ENCODE measurements around the gene TMEM247.

The TMEM247 gene

DNA sequence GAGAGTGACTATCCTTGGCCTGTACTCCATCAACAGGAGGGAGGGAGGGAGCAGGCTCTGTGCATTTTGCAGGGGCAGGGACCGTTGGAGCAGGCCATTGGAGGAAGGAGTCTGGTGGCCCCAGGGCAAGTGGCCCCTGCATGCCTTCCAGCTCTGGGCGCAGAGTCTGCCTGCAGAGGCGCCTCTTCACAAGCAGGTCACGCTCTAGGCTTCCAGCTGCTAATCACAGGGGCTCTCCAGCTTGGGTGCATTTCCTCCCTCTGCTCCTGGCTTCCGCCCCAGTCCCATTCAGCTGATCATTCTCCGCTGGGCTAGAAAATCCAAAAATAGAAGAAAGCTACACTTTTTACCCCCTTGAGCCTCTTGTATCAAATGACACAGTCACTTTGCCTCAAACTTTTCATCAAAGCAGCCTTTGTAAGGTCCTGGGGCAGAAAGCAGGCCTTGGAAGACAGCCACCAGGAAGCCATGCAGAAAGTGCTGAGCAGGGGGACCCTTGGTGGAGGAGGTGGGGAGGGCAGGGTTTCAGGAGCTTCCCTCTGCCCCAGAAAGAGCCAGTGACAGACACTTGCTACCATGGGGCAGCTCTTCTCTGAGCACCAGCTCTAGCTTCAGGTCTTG is 11.3 kb downstream of the TMEM247 start:
- no peak for DNase-seq

DNA sequence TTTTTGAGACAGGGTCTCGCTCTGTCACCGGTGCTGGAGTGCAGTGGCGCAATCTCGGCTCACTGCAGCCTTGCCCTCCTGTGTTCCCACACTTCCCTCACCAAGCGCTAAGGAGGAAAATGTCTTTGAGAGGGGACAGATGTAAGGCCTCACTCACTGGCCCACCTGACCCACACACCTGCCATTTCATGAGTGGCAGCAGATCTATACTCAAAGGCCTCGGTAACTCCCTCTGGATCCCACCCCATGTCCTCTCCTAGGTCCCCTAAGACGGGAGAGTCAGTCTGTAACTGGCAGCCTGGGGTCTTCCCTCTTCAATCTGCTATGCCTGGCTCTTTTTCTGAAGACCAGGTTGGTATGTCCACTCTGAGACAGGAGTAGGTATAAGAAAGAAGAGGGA is 12.9 kb downstream of the TMEM247 start:
- no peak for DNase-seq

DNA sequence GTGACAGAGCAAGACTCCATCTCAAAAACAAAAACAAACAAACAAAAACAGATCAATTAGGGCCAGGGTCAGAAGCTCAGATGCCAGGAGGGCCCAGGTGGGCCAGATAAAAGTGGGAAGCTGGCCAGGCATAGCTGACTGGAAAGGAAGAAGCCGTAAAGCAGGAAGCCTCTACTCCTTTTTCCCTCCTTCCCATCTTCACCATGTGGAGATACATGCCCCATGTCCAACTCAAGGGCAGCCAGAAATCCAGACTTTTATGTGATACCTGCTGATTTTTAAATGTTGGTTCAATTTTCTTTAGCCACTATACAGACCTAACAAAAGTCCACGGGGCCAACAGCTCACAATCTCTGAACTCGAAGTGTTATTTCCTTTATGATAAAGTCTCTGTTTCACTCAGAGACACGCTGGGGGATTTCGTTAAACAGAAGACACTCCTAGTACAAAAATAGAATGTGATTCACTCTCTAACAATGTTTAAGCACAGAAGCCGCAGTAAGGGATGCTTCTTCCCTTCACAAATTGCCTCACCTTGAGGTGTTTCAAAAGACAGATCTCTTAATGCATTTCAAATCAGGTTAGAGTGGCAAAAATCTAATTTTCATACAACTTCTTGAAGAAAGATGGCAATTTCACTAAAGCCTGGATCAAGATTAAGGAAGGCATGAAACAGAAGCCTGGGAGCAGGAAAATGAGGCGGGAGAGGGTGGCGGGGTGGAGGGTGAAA is 14.0 kb downstream of the TMEM247 start:
- no peak for DNase-seq

DNA sequence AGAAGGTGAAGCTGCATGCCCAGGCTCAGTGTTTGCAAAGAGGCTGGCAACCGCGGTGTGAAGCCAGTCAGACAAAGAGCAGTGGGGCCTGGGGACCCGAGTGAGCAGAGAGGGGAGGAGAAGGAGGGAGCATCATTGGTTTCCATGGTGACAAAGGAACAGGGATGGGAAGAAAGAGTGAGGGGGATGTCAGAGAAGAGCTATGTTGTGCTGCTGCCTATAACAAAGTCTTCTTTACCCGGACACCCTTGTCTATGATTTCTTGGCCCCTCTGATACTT is 14.5 kb downstream of the TMEM247 start:
- DNase-seq, result no peak

DNA sequence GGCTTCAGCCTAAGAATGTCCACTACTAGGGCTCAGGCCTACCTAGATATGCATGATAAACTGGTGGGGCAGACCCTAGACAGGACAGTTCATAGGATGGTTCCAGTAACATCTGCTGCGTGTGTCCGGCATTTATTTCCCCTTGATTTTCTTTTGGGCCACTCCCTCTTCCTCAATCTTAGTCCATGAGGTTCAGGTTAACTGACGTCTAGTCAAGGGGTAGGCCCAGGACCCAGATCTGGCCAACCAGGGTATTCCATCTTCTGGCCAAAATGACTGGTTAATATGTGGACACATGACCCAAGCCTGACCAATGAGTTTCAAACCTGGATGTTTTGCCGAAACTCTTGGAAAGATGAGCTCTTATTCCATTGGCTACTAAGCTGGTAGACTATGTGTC is 15.2 kb downstream of the TMEM247 start:
- no peak for DNase-seq

DNA sequence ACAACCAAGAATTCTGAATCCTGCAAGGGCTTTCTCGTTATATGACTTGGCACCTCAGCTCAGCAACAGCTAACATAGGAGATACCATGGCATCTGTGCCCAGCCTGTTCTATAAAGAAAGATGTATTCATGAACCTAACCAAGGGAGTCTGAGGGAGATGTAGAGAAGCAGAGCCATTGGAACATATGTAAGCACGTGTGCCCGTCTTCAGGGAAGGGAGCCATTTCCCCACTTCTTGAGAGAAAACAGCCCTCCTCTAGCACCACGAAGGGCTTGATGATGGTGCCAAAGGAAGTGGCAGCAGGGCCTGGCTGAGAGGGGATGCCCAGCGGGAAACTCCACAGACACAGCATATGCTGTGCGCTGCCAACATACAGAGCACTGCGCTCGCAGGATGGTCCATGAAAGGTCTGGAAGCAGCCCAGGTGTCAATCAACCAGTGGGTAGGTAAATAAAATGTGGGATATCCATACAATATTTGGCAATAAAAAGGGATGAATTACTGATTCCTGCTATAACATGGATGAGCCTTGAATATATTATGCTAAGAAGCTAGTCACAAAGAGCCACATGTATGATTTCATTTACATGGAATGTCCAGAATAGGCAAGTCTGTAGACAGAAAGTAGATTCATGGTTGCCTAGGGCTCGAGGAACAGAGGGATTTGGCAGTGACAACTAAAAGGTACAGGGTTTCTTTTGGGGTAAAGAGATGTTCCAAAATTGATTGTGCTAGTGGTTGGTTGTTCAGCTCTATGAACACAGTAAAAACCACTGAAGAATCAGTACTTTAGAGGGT is 16.1 kb downstream of the TMEM247 start:
- DNase-seq, result no peak

DNA sequence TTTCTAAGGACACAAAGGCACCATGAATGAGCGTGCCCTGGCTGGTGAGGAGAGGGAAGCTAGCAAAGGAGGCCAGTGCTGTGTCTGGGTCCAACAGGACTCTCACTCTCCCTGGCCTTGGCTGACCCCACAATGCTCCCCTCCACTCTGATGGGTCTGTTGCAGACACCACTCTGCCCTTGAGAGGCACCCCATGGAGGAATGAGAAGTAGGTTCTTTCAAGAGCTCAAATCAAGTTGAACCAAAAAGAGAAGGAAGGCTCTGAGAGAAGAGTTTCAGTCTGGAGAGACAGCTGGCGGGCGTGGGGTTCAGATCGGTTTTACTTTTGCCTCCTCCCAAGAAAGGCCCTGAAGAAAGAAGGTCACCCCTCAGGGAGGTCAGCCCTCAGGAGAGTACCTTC is 18.4 kb downstream of the TMEM247 start:
- no peak for DNase-seq

DNA sequence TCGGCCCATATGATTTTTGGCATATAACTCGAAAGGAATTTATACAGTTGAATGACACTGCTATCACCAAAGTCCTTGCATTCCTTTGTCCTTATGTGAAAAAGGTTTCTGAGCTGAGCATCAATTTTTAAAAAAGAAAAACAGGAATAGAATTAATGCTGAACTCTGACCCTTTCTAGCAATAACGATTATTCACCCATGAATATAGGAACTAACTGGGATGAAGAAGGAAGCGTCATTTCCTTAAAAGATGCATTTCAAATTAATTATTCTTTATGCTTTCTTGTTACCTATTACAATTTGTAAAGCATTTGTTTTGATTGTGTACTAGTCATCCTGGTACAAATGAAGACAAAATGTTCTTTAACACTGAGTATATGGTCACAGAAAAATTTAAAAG is 19.3 kb downstream of the TMEM247 start:
- no peak for DNase-seq

DNA sequence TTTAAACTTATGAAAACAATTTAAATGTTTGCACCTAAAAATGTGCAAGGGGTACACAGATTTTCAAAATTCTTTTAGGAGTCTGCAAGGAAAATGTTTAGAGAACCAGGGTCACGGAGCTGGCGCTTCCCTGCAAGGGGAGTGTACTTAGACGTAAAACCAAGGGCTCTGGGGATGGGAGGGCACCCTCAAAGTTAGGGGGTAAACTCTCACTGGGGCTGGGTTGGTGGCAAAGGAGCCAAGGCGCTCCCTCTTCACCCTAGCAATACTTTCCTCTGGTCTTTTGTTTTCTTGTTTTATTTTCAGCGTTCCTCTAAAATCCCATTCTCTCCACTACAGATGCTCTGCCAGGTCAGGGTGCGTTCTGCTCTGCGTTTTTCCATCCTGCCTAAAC is 20.0 kb downstream of the TMEM247 start:
- no peak for DNase-seq

DNA sequence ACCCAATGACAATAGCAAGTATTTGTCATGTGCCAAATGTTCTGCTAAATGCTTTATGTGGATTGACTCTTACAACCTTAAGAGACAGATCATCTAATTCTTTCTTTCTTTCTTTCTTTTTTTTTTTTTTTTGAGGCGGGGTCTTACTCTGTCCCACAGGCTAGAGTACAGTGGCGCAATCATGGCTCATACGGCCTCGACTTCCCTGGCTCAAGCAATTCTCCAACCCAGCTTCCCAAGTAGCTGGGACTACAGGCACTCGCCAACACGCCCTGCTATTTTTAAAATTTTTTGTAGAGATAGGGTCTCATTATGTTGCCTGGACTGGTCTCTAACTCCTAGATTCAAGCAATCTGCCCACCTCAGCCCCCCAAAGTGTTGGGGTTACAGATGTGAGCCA is 21.4 kb downstream of the TMEM247 start:
- DNase-seq, result no peak

DNA sequence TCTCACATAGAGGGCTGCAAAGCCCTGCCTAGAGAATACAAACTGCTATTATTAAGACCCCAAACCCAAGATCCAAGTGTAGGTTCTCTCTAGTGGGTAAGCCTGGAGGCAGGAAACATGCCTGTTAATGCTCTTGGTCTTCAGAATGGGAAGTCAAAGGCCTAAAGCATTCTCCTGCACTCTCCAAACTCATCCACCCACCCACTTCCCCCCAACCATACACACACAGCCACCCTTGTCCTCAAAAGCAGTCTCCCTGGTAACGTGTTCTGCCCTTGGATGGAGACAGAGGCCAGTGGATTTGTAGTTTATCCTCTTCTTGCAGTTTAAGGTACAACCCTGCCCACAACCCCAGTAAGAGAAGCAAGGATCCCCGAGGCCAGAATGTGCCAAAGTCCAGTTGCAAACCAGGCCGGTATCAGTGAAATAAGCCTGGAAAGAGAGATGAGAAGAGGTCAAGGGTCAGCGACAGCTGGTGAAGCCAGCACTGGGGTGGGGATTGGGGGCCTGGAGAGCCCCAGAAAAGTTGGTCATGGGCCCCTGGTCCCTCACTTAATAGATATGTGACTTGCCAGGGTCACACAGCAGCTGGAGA is 23.0 kb downstream of the TMEM247 start:
- no peak for DNase-seq

DNA sequence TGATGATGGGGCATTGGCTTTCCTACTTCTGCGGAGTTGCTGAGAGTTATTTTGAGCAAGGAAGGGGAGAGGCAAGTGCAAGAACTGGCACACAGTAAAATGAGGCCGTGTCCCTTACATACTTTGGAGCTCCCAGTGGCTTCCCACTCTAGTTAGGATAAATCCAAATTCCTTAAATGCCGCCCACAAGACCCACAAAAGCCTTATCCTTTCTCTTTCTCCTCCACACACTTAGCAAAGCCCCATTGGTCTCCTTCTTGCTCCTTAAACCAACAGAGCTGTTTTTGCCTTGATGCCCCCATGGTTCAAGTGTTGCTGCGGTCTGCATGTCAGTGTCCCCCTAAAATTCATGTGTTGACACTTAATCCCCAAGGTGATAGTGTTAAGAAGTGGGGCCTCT is 24.3 kb downstream of the TMEM247 start:
- DNase-seq, result no peak

DNA sequence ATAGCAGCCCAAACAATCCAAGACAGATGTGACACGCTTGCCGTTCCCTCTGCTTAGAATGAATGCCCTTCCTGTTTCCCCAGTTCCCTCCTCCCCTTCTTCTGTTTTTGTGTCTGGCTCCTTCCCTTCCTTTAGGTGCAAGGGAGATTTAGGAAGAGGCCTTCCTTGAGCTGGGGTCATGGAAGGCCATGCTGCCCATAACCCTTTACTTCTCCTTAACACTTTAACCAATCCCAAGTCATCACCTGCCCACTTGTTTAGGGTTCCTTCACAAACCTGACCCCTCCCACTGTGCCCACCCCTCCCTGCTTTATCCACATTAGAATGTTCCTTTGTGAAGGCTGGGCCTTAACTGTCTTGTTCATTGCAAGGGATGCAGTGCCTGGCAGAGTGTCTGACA is 24.9 kb downstream of the TMEM247 start:
- no peak for DNase-seq

DNA sequence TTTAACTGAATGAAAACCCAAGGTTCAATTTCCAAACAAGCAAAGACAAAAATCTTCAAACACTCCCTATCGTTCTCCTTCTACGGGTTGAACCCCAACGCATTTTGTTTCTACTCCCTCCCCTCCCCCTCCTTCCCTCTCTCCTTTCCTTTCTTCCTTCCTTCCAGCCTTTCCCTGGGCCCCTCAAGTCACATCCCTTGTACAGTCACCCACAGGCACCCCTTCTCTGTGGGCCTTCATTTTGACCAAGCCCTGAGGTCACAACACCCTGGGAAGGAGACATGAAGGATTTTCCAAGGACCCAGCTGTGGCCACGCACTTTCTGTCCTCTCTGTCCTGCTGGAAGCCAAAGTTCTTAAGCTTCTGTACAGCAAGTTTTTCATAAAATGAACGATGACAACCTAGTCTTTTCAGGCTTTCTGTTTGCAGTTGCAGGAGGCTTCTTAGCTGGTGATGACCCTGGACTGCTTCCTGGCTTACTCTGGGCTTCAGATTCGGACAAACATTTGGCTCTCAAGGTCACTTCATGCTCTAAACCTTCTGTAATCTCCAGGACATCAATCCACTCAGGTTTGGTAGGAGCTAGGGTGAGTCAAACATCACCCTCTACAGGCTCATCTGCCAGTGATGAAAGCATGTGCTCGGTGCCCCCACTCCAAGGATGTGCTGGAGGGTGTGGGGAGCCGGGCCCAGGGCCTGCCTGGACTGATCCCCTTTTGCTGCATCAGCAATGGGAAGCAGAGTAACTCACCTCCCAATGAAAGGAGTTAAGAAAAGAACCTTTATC is 25.5 kb downstream of the TMEM247 start:
- no peak for DNase-seq

DNA sequence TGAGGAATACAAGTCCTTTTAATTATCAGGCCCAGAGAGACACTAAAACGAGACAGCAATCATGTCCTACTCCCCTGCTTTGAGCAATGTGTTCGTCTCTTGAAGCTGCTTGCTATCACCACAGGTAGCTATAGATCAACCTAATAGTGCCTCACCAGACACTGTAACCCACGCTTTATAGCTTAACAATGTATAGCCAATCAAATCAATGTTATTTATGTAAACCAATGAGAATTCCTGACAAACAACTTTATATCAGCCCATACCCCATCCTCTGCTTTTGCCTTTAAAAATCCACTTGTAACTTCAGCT is 26.1 kb downstream of the TMEM247 start:
- DNase-seq, result no peak

DNA sequence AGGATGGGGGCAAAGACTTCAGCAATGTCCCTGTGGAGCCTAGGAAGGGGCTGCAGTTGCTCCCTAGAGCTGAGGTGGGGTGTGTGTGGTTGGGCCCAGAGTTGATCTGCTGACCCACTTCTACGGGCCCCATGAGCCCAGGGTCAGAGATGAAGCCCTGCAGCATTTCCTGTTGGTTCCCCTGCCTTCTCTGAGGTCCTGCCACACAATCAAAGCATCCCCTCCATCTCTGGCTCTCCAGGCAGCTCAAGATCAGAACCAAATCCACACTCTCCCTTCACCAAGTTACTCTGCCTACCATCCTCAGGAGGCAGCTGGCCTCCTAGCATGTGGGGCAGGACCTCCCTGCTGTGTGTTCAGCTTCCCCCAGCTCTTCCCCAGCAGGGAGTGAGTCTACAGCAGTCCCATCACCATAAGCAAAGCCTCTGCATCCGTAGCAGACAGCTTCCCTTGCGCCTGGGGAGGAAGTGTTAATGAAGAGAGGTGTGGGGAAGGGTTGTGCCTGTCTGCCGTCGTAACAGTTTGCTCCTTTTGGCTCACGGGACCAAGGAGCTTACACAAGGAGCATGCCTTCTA is 26.9 kb downstream of the TMEM247 start:
- no peak for DNase-seq

DNA sequence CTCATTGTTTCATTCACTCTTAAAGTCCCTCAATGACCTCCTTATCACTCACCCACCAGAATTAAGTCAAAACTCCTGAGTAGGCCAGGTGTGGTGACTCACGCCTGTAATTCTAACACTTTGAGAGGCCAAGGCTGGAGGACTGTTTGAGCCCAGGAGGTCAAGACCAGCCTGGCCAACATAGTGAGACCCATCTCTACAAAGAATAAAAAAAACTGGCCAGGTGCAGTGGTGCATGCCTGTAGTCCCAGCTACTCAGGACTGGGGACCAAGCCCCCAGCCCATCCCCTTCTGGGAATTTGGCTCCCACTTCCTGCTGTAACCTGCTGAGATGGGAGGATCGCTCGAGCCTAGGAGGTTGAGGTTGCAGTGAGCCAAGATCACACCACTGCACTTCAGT is 28.9 kb downstream of the TMEM247 start:
- DNase-seq, result no peak

DNA sequence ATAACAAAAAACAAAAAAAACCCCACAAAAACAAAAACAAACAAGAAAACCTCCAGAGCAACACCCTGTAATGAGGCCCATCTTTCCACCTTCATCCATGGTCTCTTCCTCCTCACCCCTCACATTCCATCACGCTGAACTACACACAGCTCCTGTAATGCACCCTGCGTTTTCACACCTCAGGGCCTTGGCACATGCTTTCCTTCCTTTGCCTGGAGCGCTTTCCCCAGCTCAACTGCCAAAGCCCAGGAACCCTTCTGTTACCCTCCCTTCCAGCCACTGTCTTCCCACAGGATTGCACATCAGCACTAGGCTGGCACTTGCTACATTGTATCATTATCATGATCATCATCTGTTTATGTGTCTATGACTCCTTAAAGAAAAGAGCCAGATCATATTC is 29.4 kb downstream of the TMEM247 start:
- no peak for DNase-seq

DNA sequence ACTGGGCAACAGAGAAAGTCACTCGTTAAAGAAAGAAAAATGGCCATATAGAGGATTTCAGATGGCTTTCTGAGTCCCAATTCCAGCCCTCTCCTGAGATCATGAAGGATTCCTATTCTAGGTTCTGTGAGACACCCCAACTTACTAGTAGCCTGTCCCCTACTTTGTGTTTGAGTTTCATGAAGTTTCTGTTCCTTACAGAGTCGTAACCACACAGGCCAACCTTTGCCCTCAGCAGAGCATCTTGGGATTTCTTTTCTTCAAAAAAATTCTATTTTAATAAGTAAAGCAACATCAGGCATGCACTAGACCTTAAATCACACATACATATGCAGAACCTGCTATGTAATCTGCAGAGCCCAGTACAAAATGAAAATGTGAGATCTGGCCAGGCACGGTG is 30.4 kb downstream of the TMEM247 start:
- no peak for DNase-seq

DNA sequence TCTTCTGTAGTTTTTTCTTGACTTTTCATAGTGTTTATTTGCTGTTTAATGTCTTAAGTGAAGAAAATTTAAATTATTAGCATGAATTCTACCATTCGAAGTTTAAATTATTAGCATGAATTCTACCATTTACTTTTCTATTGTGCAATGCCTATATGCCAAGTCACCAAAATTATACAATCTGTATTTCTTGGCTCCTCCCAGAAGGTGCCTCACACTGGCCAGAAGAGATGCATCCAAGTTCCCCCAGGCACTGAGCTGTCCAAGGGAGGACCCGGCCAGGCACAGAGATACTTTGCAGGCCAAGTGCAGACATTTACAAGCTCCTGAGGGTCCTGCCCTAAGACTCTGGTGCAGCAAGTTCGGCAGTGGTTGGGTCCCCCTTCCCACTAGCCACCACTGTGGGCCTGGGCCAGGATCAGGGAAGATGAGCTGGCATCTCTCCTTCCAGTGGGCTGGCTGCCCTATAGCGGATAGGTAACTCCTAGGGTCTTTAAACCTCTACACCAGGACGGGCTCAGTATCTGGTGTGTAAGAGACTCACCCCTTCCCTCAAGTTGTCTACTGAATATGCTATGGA is 31.3 kb downstream of the TMEM247 start:
- no peak for DNase-seq

DNA sequence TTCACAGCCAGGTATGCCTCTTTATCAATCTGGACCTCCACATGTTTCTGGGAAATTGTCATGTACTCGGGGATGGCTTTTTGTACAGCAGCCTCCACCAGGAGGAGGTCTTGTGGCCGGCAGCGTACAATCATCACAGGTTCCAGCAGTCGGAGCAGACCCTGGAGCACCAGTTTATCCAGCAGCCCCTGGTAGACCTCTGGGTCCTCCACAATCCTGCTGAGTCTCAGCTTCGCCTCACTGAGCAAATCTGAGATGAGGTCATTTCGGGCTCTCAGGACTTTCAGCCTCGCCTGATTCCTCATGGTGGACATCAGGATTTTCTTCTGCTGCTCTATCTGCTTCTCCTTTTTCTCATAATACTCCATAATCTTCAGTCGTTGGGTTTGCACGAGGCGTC is 32.8 kb downstream of the TMEM247 start:
- DNase-seq, result no peak

DNA sequence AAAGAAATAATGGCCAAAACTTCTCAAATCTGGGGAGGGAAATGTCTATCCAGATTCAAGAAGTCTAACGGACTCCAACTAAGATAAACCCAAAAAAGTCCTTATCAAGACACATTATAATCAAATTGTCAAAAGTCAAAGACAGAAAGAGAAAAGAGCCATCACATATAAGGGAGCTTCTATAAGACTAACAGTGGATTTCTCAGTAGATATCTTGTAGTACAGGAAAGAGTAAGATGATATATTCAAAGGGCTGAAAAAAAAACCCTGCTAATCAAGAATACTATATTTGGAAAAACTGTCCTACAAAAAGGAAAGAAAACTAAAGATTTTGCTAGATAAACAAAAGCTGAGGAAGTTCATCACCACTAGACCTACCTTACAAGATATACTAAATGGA is 35.4 kb downstream of the TMEM247 start:
- DNase-seq, result no peak

DNA sequence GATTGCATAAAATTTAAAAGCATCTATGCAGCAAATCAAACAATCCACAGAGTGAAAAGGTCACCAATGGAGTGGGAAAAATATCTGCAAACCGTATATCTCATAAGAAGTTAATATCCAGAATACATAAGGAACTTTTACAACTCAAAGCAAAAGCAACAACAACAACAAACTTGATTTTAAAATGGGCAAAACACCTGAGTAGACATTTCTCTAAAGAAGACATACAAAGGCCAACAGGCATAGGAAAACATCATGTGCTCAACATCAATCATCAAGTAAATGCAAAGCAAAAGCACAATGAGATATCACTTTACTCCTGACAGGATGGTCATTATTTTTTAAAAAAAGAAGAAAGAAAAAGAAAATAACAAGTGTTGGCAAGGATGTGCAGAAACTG is 38.1 kb downstream of the TMEM247 start:
- no peak for DNase-seq
